Stimulated activated CD4-positive, alpha-beta T cell treated with anti-CD3 and anti-CD28 coated beads, Interleukin-2, amount 100 ng/mL, for 4 hours (primary cell): ENCODE measurements around the gene ODAD4.

Experiments
- DNase-seq: peaks from one replicate; pipeline ENCODE4 v3.0.0-alpha.2; 2020; ENCODE audit warnings: low read depth

ODAD4 gene

GRCh38 chr17:41972571-41973407, 42.4 kb downstream of the ODAD4 start:
- DNase-seq: no peak

GRCh38 chr17:41973408-41973811, 43.0 kb downstream of the ODAD4 start:
- DNase-seq: no peak

- DNase-seq: no peak
Measured at GRCh38 chr17:41974031-41974430, 43.6 kb downstream of the ODAD4 start.

- DNase-seq: no peak
Measured at GRCh38 chr17:41974658-41975057, 44.2 kb downstream of the ODAD4 start.

- DNase-seq: no peak
Measured at GRCh38 chr17:41975099-41976083, 45.0 kb downstream of the ODAD4 start.

GRCh38 chr17:41976142-41976768, 45.8 kb downstream of the ODAD4 start:
- DNase-seq: no peak

- no peak for DNase-seq
Measured at GRCh38 chr17:41977991-41978390, 47.6 kb downstream of the ODAD4 start.

- no peak for DNase-seq
Measured at GRCh38 chr17:41982026-41982760, 51.8 kb downstream of the ODAD4 start.

GRCh38 chr17:41984454-41984853, 54.0 kb downstream of the ODAD4 start:
- DNase-seq: no peak

GRCh38 chr17:41985919-41986318, 55.5 kb downstream of the ODAD4 start:
- no peak for DNase-seq

GRCh38 chr17:41986634-41987033, 56.2 kb downstream of the ODAD4 start:
- DNase-seq: no peak

- DNase-seq: no peak
Measured at GRCh38 chr17:41987642-41988041, 57.2 kb downstream of the ODAD4 start.

- DNase-seq: no peak
Measured at GRCh38 chr17:41988418-41988817, 58.0 kb downstream of the ODAD4 start.

- DNase-seq: no peak
Measured at GRCh38 chr17:41989702-41990419, 59.4 kb downstream of the ODAD4 start.

GRCh38 chr17:41992576-41992975, 62.2 kb downstream of the ODAD4 start:
- DNase-seq: no peak

- DNase-seq: no peak
Measured at GRCh38 chr17:41996855-41997164, 66.4 kb downstream of the ODAD4 start.

- no peak for DNase-seq
Measured at GRCh38 chr17:41998497-41998896, 68.1 kb downstream of the ODAD4 start.

- no peak for DNase-seq
Measured at GRCh38 chr17:42000413-42001133, 70.2 kb downstream of the ODAD4 start.

GRCh38 chr17:42001729-42002128, 71.3 kb downstream of the ODAD4 start:
- no peak for DNase-seq

GRCh38 chr17:42002175-42002791, 71.9 kb downstream of the ODAD4 start:
- no peak for DNase-seq
